NCI-H524 (cell line): ENCODE measurements around the gene POU2F1.

ENCODE experiments used
- DNase-seq, 2 experiments: peaks; one replicate each; lab custom pipeline; 2025; lab: John Stamatoyannopoulos, UW

The POU2F1 gene

GRCh38 chr1:167420510-167420909 lies 199.8 kb downstream of the POU2F1 start:
- no peak for DNase-seq

GRCh38 chr1:167423684-167424619 lies 203.3 kb downstream of the POU2F1 start:
- no peak for DNase-seq

DNA sequence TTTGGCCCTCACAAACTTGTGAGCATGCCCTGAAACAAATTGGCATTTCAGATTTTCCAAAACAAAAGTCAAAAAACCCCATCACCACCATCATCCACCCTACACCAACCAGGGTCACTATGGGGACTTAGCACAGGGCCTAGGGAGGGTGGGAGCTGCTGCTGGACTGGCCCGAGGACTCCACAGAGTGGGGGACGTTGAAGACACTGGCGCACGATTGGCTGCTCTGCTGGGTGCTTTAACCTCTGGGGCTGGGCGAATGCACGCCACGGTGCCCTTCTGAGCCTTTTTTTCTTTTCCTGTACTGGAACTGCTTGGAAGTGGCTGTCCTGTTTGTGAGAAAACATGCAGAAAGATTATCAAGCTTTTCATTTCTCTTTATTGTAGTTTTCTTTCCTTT lies 204.8 kb downstream of the POU2F1 start:
- no peak for DNase-seq

DNA sequence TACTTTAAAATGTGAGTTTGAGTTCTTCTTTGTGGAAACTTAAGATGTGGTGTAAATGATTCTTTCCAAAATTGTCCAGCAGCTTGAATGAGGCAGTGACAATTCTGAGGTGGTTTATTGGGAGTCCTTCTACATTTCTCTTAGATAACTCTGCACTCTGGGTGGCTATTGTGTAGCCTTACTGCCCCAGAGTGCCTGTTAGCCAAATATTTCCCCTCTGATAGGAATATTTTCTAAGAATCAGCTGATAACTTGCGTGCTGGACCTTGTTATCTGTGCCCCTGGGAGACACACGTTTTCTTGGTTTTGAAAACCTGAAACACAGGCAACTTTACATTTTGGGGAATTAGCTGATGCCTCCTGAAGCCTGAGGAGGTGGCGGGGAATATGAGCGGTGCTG lies 206.0 kb downstream of the POU2F1 start:
- no peak for DNase-seq

- no peak for DNase-seq
These were observed 207.2 kb downstream of the POU2F1 start for GRCh38 chr1:167427848-167428247.

GRCh38 chr1:167428395-167428794 lies 207.7 kb downstream of the POU2F1 start:
- no peak for DNase-seq

- no peak for DNase-seq
These were observed 208.9 kb downstream of the POU2F1 start for GRCh38 chr1:167429612-167430011.

DNA sequence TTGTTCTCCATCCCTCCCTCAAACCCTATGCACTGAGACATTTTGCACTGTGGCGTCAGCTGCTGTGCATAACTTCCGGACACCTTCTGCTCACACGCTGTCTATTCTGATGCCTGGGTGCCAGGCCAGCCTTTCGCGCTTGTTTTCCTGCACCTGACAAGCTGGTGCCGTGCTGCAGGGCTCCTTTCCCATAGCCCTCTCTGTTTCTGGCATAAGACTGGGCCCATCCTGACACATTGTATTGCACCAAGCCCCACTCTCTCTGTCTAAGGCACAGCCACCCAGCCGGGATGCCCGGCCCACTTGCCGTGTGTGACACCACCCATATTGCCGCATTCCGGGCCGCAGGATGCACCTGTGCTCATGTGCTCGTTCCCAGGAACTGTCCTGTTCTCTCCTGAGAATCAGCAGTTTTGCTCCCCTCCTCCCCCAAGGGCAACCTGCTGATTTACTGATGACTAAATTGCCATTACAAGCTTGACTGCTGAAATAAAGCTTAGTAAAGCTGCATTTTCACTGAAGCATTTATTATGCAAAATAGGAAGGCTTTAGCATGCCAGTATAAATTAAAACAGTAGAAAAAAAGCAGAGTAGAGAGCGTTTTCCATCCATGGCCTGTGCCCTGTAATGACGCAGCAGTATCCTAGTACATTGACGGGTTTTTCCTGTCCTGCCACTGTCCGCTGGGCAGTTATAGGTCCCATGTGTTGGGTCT lies 209.6 kb downstream of the POU2F1 start:
- no peak for DNase-seq

GRCh38 chr1:167430849-167431242 lies 210.2 kb downstream of the POU2F1 start:
- no peak for DNase-seq

GRCh38 chr1:167431261-167431908 lies 210.7 kb downstream of the POU2F1 start:
- no peak for DNase-seq

DNA sequence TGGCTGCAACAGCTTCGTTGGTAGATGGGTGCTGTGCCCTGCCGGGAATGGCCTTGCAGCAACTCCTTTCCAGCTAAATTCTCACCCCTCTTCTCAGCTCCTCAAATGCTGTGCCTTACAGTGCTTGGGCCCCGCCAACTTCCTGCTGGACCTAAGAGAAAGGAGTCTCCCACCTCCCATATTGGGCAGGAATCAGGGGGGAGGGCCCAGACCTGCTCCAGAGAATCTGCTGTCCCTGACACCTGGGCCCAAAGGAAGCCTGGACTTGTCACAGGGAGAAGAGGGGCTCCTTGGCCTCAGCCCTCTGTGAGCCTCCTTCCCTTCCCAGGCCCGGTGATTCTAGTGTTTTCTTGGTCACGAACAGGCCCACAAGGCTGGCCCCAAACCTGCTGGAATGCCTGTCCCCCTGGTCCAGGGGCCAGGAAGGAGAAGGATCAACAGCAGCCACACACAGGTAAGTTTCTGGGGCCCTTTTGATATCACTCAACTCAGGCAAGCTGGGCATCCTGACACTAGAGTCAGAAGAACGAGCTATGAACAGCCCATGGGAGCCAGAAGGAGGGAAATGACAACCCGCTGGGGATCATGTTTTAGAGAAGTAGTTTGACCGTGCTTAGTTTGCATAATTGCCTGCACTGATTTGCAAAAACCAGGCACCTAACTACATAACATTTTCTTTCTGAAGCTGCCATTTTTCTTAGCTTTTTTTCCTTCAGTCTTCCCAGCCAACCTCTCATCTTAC lies 211.4 kb downstream of the POU2F1 start:
- DNase-seq = no peak

- DNase-seq = no peak
These were observed 212.1 kb downstream of the POU2F1 start for GRCh38 chr1:167432780-167433179.

DNA sequence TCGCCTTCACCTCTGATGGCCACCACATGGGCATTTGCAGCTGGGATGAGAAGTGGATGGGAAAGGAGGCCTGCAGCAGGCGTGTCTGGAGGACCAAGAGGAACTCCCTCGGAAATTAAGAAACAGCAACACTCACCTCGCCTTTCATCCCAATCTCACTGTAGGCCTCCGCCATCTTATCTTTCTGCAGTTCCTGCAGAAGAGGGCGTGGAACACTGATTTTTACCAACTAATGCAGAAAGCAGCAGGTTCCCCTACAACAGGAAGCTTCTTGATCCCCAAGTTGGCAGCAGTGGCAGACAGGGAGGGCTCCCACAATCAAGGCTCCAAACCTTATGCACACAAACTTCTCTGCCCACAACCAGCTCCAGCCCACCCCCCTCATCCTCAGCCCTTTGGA lies 213.2 kb downstream of the POU2F1 start:
- no peak for DNase-seq

DNA sequence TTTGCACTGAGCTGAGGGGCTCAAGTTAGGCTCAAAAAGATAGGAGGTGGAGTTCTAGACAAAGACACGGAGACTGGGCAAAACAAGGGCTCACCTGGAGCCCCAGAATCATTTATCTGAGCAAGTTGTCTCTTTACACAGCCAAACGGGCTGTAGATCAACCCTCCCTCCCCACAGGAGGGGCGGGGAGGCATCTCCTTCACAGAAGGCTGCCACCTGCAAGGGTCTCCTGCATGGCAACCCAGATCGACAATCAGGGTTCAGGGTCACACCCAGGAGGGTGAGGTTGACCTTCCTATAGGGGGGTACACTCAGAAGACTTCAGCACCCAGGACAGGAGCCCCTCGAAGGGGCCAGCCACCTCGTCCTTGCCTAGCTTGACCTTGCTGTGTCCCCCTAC lies 213.6 kb downstream of the POU2F1 start:
- DNase-seq = no peak

- no peak for DNase-seq
These were observed 214.8 kb downstream of the POU2F1 start for GRCh38 chr1:167435484-167435883.

GRCh38 chr1:167438171-167439138 lies 217.8 kb downstream of the POU2F1 start:
- DNase-seq = no peak

DNA sequence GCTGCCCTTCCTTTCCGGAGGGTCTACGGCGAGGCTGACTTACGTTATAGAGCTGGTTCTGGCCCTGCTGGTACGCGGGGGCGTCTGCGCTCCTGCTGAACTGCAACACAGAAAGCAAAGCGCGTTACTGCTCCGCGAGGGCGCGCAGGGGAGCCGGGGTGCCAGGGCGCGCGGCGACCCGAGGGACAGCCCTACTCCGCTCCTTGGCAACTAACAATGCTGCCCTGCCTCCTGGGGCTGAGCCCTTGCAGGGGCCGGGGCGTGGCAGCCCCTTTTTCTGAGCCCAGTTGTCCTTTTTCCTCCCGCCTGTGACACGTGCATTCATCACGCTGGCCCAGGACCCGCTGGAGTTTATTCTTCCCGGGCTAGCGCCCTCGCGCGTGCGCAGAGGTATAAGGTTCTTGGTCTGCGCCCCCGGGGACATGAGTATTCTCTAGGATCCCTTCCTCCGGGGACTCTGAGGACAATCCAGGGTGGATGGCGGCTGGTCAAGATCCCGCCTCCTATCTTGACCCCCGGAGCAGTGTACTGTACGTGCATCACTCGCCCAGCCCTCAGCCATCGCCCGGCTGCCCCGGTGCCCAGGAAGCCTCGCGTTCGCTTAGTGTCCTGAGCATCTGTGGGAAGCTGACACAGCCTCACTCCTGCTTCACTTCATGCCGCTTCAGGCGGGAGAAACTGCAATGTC lies 218.8 kb downstream of the POU2F1 start:
- peak; percentile 44 to 65 for DNase-seq

- DNase-seq = no peak
These were observed 219.7 kb downstream of the POU2F1 start for GRCh38 chr1:167440345-167440744.

DNA sequence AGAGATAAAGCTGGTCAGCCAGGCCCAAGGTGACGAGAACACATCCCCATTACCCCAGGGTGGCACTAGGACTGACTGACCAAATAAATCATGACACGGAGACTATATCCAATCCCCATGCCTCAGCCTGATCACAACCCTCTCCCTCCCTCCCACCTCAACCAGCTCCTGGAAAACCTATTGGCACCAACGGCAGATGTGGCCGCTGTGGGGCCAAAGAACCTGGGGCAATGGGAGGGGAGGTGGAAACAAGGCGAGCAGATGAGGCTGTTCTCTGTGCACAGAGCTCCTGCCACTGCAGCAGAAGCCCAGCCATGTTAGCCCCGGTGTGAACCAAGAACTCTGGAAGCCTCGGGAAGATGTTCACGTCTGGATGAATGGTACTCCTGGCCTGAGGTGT lies 220.1 kb downstream of the POU2F1 start:
- no peak for DNase-seq

DNA sequence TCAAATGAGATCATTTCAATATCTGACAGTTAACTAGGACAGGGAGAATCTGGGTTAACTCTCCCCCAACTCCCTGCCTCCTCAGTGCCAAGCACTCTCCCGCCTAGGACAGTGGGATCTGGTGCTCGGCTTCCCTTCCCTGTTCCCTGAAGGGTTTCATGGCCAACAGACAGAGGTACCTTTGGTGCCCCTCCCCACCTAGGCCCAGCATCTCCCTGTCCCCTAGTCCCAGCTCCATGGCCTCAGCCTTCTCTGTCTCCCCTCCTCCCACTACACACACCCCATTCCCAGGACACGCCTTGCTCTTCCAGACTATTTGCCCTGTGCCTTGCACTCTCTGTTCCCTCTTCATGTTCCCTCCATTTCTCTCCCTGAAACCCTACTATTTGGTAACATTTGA lies 220.5 kb downstream of the POU2F1 start:
- no peak for DNase-seq
